HepG2 (cell line): ENCODE measurements around the gene HS3ST5. TPM values are rescaled to one million over a fixed set of nuclear protein-coding genes. Genes with fewer than 3 reads are reported as not detected.

Source experiments
- CREM ChIP-seq, 2 experiments: sonication (generic) in 1 of 2; formaldehyde crosslinking in 1 of 2; IDR thresholded peaks; 2 replicates each; pipeline versions ENCODE4 v1.4.0 to v1.6.1; 2016 to 2020; ENCODE audit warnings: antibody characterized with exemption in 1 of 2, mild to moderate bottlenecking in 1 of 2, missing genetic modification reagents in 1 of 2
- DPF2 ChIP-seq: sonication (generic); formaldehyde crosslinking; IDR thresholded peaks from 2 replicates; pipeline ENCODE4 v1.4.0; 2020; ENCODE audit warnings: mild to moderate bottlenecking, low read depth, missing genetic modification reagents, borderline replicate concordance
- ELF3 ChIP-seq: IDR thresholded peaks from 2 replicates; pipeline ENCODE4 v1.6.1; 2016; ENCODE audit warnings: missing genetic modification reagents, missing compliant biosample characterization
- FOXJ3 ChIP-seq: sonication (generic); formaldehyde crosslinking; IDR thresholded peaks from 2 replicates; pipeline ENCODE4 v1.4.0; 2020; ENCODE audit warnings: missing genetic modification reagents, mild to moderate bottlenecking, borderline replicate concordance
- FOXP1 ChIP-seq, 2 experiments: fragments of 450-650 bp in 1 of 2; IDR thresholded peaks; 2 replicates each; pipeline ENCODE4 v1.6.1; 2017 to 2018; ENCODE audit warnings: antibody characterized with exemption in 1 of 2
- FOXP4 ChIP-seq: sonication (generic); formaldehyde crosslinking; IDR thresholded peaks from 2 replicates; pipeline ENCODE4 v1.4.0; 2020; ENCODE audit warnings: missing genetic modification reagents
- HNF4A ChIP-seq: sonication (generic); formaldehyde crosslinking; IDR thresholded peaks from 2 replicates; pipeline ENCODE4 v1.4.0; 2020; ENCODE audit warnings: missing genetic modification reagents
- IRF9 ChIP-seq: sonication (generic); formaldehyde crosslinking; IDR thresholded peaks from 2 replicates; pipeline ENCODE4 v1.8.0; 2022; ENCODE audit warnings: missing genetic modification reagents, mild to moderate bottlenecking, borderline replicate concordance
- JUNB ChIP-seq: sonication (generic); formaldehyde crosslinking; IDR thresholded peaks from 2 replicates; pipeline ENCODE4 v1.8.0; 2022; ENCODE audit warnings: missing genetic modification reagents, mild to moderate bottlenecking, borderline replicate concordance
- KDM5A ChIP-seq: fragments of 200-600 bp; sonication (generic); IDR thresholded peaks from 2 replicates; pipeline ENCODE4 v1.7.0; 2018; ENCODE audit warnings: antibody characterized with exemption, mild to moderate bottlenecking, low read length, borderline replicate concordance
- NCOA5 ChIP-seq: sonication (generic); formaldehyde crosslinking; IDR thresholded peaks from 2 replicates; pipeline ENCODE4 v1.4.0; 2020; ENCODE audit warnings: missing genetic modification reagents
- NRL ChIP-seq: sonication (generic); formaldehyde crosslinking; IDR thresholded peaks from 2 replicates; pipeline ENCODE4 v1.5.0; 2020; ENCODE audit warnings: missing genetic modification reagents, mild to moderate bottlenecking, moderate library complexity, borderline replicate concordance
- POLR2A ChIP-seq, 2 experiments: IDR thresholded peaks; 2 replicates each; pipeline ENCODE4 v1.6.1; 2011; ENCODE audit warnings: low read depth in 2 of 2, low read length in 2 of 2, mild to moderate bottlenecking in 1 of 2, moderate library complexity in 1 of 2; ENCODE audit not compliant: insufficient read depth in 1 of 2
- PRPF4 ChIP-seq: fragments of 200-400 bp; formaldehyde crosslinking; IDR thresholded peaks from 2 replicates; pipeline ENCODE4 v1.6.1; 2016; ENCODE audit warnings: low read length, low read depth; ENCODE audit not compliant: poor library complexity, severe bottlenecking
- RBFOX2 ChIP-seq: fragments of 200-400 bp; formaldehyde crosslinking; IDR thresholded peaks from 2 replicates; pipeline ENCODE4 v1.6.1; 2017; ENCODE audit warnings: low read depth, mild to moderate bottlenecking, low read length
- SKI ChIP-seq: fragments of 450-650 bp; IDR thresholded peaks from one replicate; pipeline ENCODE4 v1.6.1; 2018; ENCODE audit warnings: mild to moderate bottlenecking; ENCODE audit not compliant: partially characterized antibody
- SP5 ChIP-seq: IDR thresholded peaks from 2 replicates; pipeline ENCODE4 v1.6.1; 2016; ENCODE audit warnings: low read depth, borderline replicate concordance
- TCF7 ChIP-seq: sonication (generic); IDR thresholded peaks from 2 replicates; pipeline ENCODE4 v1.6.1; 2016; ENCODE audit warnings: antibody characterized with exemption, low read depth
- ZNF281 ChIP-seq: sonication (generic); formaldehyde crosslinking; IDR thresholded peaks from 2 replicates; pipeline ENCODE4 v1.4.0; 2020; ENCODE audit warnings: missing genetic modification reagents, borderline replicate concordance
- ZNF503 ChIP-seq: sonication (generic); formaldehyde crosslinking; IDR thresholded peaks from 2 replicates; pipeline ENCODE4 v1.4.0; 2020; ENCODE audit warnings: missing genetic modification reagents
- ZNF615 ChIP-seq: sonication (generic); formaldehyde crosslinking; IDR thresholded peaks from 2 replicates; pipeline ENCODE4 v1.5.0; 2020; ENCODE audit warnings: mild to moderate bottlenecking, missing genetic modification reagents, borderline replicate concordance
- ZNF652 ChIP-seq: IDR thresholded peaks from 2 replicates; pipeline ENCODE4 v1.6.1; 2016; ENCODE audit warnings: low read depth, borderline replicate concordance
- ZNF781 ChIP-seq: sonication (generic); formaldehyde crosslinking; IDR thresholded peaks from 2 replicates; pipeline ENCODE4 v1.5.1; 2020; ENCODE audit warnings: borderline replicate concordance, mild to moderate bottlenecking, missing genetic modification reagents; ENCODE audit errors: not compliant biosample characterization
- polyA plus RNA-seq, 8 experiments: library from polyadenylated mRNA; depleted of rRNA in 3 of 8; stranded (reverse) in 7 of 8; unstranded in 1 of 8; fragments of >200 nt; fragmentation: Illumina TruSeq in 4 of 8; extraction: Trizol in 4 of 8; gene quantifications; 2 replicates each; pipeline versions ENCODE4 v1.2.1 to v1.2.3, GENCODE V29; 2011 to 2016; ENCODE audit warnings: low read depth in 4 of 8, missing spikeins in 1 of 8, mixed read lengths in 1 of 8; ENCODE audit not compliant: insufficient read depth in 1 of 8
- total RNA-seq, 5 experiments: library from RNA; depleted of rRNA; stranded (reverse); fragments of >200 nt; fragmentation: Illumina TruSeq; extraction: Trizol; gene quantifications; 2 replicates each; pipeline ENCODE4 v1.2.3, GENCODE V29; 2016; ENCODE audit warnings: low read depth in 1 of 5

The HS3ST5 gene
- total and polyA plus RNA-seq, 2 of the 13 experiments (the other 11 are each of a cell fraction or from before 2014, with no cell fraction given), result 1.1 to 1.6 TPM

- TF ChIP-seq ZNF281 (CRISPR knock-in tag), result no peak
- no peak for TF ChIP-seq RBFOX2
- 0 out of 2 replicates have a peak, but pooled peaks have one; percentile 8 for TF ChIP-seq ZNF652 (CRISPR knock-in tag)
- TF ChIP-seq POLR2A (IDR thresholded peaks at IDR 0.05; ENCODE audit: insufficient read depth in 1 of 2, low read depth in 2 of 2, low read length in 2 of 2), result no peak
- TF ChIP-seq ZNF781 (CRISPR knock-in tag), result no peak
- TF ChIP-seq HNF4A (CRISPR knock-in tag), result peak; percentile 65
- TF ChIP-seq PRPF4, result no peak
- TF ChIP-seq TCF7, result peak; percentile 74
- no peak for TF ChIP-seq SKI
- TF ChIP-seq FOXJ3 (CRISPR knock-in tag), result peak; percentile 45; the same call in 1 of the 2 replicates
- no peak for TF ChIP-seq ZNF615 (CRISPR knock-in tag)
- peak; percentile 80 for TF ChIP-seq FOXP4 (CRISPR knock-in tag)
- TF ChIP-seq ELF3 (CRISPR knock-in tag), result peak; percentile 84
- peak; percentile 43; the same call in 1 of the 2 replicates for TF ChIP-seq FOXP1 (IDR thresholded peaks at IDR 0.05)
- TF ChIP-seq FOXP1 (CRISPR knock-in tag; IDR thresholded peaks at IDR 0.05), result peak; percentile 94
- peak; percentile 77; the same call in 1 of the 2 replicates for TF ChIP-seq CREM (IDR thresholded peaks at IDR 0.05)
- no peak for TF ChIP-seq CREM (CRISPR knock-in tag; IDR thresholded peaks at IDR 0.05)
- TF ChIP-seq DPF2 (CRISPR knock-in tag), result peak; percentile 49; the same call in 1 of the 2 replicates
- TF ChIP-seq SP5, result 0 out of 2 replicates have a peak, but pooled peaks have one; percentile 29
- TF ChIP-seq JUNB (CRISPR knock-in tag), result no peak
- TF ChIP-seq NCOA5 (CRISPR knock-in tag), result no peak
- TF ChIP-seq KDM5A, result peak; percentile 2; the same call in 1 of the 2 replicates
- TF ChIP-seq ZNF503, result peak; percentile 39; the same call in 1 of the 2 replicates
- TF ChIP-seq IRF9 (CRISPR knock-in tag), result no peak
- TF ChIP-seq NRL (CRISPR knock-in tag), result no peak
These were observed 171.8 kb downstream of the HS3ST5 start (continued) for GRCh38 chr6:114170958-114171387.
